ENCODE results near the gene COX7A2L. TPM values are rescaled to one million over a fixed set of nuclear protein-coding genes. Genes with fewer than 3 reads are reported as not detected.

COX7A2L gene
- total and polyA plus RNA-seq, 2 of the 8 experiments (the other 6 are each of a cell fraction or from before 2014, with no cell fraction given) = 85.6 to 114 TPM

- Histone ChIP-seq H3K4ac (replicated peaks; ENCODE audit: insufficient read length, low read depth, low read length) (no peak overlapping the region), H2BK15ac (ENCODE audit: low read length) (no peak overlapping the region), H2AK5ac (ENCODE audit: low read depth, low read length) (no peak overlapping the region), H3K9me3 (ENCODE audit: insufficient read depth in 2 of 2, low read depth in 1 of 2, low read length in 1 of 2) (no peaks in the 10 kb centered on the region), H2BK120ac (replicated peaks; ENCODE audit: low read depth, low read length) (no peak overlapping the region), H3K23me2 (ENCODE audit: low read depth, low read length) (no peaks in the 10 kb centered on the region), H3K79me1 (ENCODE audit: low read depth, low read length) (no peaks in the 10 kb centered on the region), H3K56ac (replicated peaks; ENCODE audit: insufficient read length, low read depth, low read length) (no peak overlapping the region), H3K14ac (ENCODE audit: insufficient read length) (no peak overlapping the region), H3K27me3 (replicated peaks in 1 of 4; ENCODE audit: control insufficient read depth in 3 of 4, extremely low read depth in 1 of 4, insufficient read depth in 3 of 4, low read length in 3 of 4) (no peaks in the 10 kb centered on the region), H3K36me3 (ENCODE audit: control insufficient read depth in 2 of 4, insufficient read depth in 4 of 4, low read length in 3 of 4) (no peaks in the 10 kb centered on the region), H3K9ac (replicated peaks in 1 of 4; ENCODE audit: extremely low read depth in 1 of 4, low read depth in 3 of 4, low read length in 3 of 4) (no peak overlapping the region; a peak in 1 of 7 replicates), H2BK12ac (ENCODE audit: low read depth, low read length) (no peak overlapping the region), H2BK20ac (ENCODE audit: low read length) (0 out of 2 replicates have a peak overlapping the region, but pooled peaks have one; percentile 3), H3K23ac (ENCODE audit: insufficient read length) (no peak overlapping the region), H4K91ac (replicated peaks; ENCODE audit: insufficient read length, low read length) (no peak overlapping the region), H3K79me2 (ENCODE audit: control insufficient read depth in 1 of 2, insufficient read depth in 2 of 2, low read length in 2 of 2) (no peaks in the 10 kb centered on the region), H3K18ac (ENCODE audit: extremely low read depth, low read length) (no peak overlapping the region), H4K5ac (ENCODE audit: insufficient read length, low read depth, low read length) (no peak overlapping the region), H3K4me2 (ENCODE audit: insufficient read depth in 1 of 2, low read depth in 2 of 2, low read length in 2 of 2) (no peak overlapping the region), H4K8ac (ENCODE audit: extremely low read depth, insufficient read depth, low read length) (no peak overlapping the region), H2BK5ac (ENCODE audit: low read depth, low read length) (no peak overlapping the region), H2AFZ (ENCODE audit: low read length) (no peak overlapping the region), H4K20me1 (replicated peaks in 1 of 2; ENCODE audit: control insufficient read depth in 1 of 2, insufficient read depth in 2 of 2, low read length in 2 of 2) (no peaks in the 10 kb centered on the region), H3K4me3 (ENCODE audit: extremely low read depth in 1 of 4, insufficient read depth in 2 of 4, low read depth in 3 of 4, low read length in 4 of 4) (no peak overlapping the region), H3K4me1 (replicated peaks in 1 of 4; ENCODE audit: control insufficient read depth in 3 of 4, insufficient read depth in 4 of 4, low read length in 3 of 4) (no peaks in the 10 kb centered on the region), H3K27ac (ENCODE audit: low read depth, low read length) (no peak overlapping the region)
- DNase-seq (ENCODE audit: low read depth in 1 of 2, low spot score in 2 of 2) = no peak
- WGBS, 2 experiments (ENCODE audit: extremely low coverage in 1 of 2, insufficient coverage in 1 of 2, insufficient read length in 1 of 2, insufficient replicate concordance in 2 of 2, low coverage in 1 of 2, low lambda C conversion rate in 2 of 2, missing lambda C conversion rate in 1 of 2) = 90% methylated on average over 7 of the region's 7 CpGs; no CpG with 5 or more reads in 1 of the 2 experiments
- POLR2A ChIA-PET (ENCODE audit: partially characterized antibody) = no interaction called here
- FAIRE-seq = no peak
- CTCF ChIA-PET (ENCODE audit: partially characterized antibody) = interaction anchor here (0.6 to 2.6 kb wide), 4 partner anchors 14 to 142 kb away, joined by 3 to 12 read pairs (median 3); no protein-coding TSS in a partner anchor
- no peak for TF ChIP-seq POLR2AphosphoS5 (IDR thresholded peaks at IDR 0.05; ENCODE audit: low read depth, low read length)
- TF ChIP-seq SUZ12 (IDR thresholded peaks at IDR 0.05; ENCODE audit: low read length) = no peak
- TF ChIP-seq KDM4A (IDR thresholded peaks at IDR 0.05; ENCODE audit: low read depth, low read length, severe bottlenecking) = no peak
- TF ChIP-seq FOSL1 (IDR thresholded peaks at IDR 0.05; ENCODE audit: insufficient read depth, low read depth, low read length) = no peak
- no peak for TF ChIP-seq YY1 (IDR thresholded peaks at IDR 0.05; ENCODE audit: low read depth, low read length)
- no peak for TF ChIP-seq RBBP5 (IDR thresholded peaks at IDR 0.05; ENCODE audit: borderline replicate concordance, low read depth, low read length)
- TF ChIP-seq CEBPB (IDR thresholded peaks at IDR 0.05; ENCODE audit: low read depth, low read length) = no peak
- no peak for TF ChIP-seq PHF8 (conservative IDR thresholded peaks at IDR 0.05; ENCODE audit: low read depth, low read length)
- TF ChIP-seq TBP (IDR thresholded peaks at IDR 0.05; ENCODE audit: low read depth, low read length) = no peak
- no peak for TF ChIP-seq SIX5 (IDR thresholded peaks at IDR 0.05; ENCODE audit: low read depth, low read length)
- TF ChIP-seq TCF12 (IDR thresholded peaks at IDR 0.05; ENCODE audit: low read depth, low read length) = no peak
- no peak for TF ChIP-seq RNF2 (IDR thresholded peaks at IDR 0.05; ENCODE audit: borderline replicate concordance, low read depth, low read length, missing control alignments, poor library complexity, severe bottlenecking)
- no peak for TF ChIP-seq JUND (IDR thresholded peaks at IDR 0.05; ENCODE audit: low read length)
- TF ChIP-seq RFX5 (IDR thresholded peaks at IDR 0.05; ENCODE audit: borderline replicate concordance, low read depth, low read length) = no peak
Measured at GRCh38 chr2:42368817-42369531, 8.0 kb upstream of the COX7A2L start.

Data from H1 (cell line).